ENCODE results near the gene ZPBP2. TPM values are rescaled to one million over a fixed set of nuclear protein-coding genes. Genes with fewer than 3 reads are reported as not detected.

The ZPBP2 gene
- total and polyA plus RNA-seq, 2 of the 13 experiments (the other 11 are each of a cell fraction or from before 2014, with no cell fraction given), result not detected

DNA sequence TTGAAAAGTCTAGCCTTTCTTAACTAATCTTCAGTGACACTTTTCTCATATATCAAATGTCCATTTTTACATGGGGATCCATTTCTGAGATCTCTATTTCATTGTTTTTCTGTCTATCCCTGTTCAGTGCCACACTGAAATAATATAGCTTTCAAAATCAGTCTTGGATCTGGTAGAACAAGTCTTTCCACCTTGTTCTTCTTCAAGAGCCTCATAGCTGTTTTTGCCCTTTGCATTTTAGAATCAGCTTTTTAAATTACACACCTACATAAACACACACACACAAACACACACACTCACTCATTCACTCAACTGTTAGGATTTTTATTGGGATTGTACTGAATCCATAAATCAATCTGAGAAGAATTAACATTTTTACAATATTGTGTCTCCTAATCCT lies 31.2 kb downstream of the ZPBP2 start (continued):
- TF ChIP-seq, protein P1, sequence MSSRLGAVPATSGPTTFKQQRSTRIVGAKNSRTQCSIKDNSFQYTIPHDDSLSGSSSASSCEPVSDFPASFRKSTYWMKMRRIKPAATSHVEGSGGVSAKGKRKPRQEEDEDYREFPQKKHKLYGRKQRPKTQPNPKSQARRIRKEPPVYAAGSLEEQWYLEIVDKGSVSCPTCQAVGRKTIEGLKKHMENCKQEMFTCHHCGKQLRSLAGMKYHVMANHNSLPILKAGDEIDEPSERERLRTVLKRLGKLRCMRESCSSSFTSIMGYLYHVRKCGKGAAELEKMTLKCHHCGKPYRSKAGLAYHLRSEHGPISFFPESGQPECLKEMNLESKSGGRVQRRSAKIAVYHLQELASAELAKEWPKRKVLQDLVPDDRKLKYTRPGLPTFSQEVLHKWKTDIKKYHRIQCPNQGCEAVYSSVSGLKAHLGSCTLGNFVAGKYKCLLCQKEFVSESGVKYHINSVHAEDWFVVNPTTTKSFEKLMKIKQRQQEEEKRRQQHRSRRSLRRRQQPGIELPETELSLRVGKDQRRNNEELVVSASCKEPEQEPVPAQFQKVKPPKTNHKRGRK (CRISPR knock-in tag; IDR thresholded peaks at IDR 0.05), result no peak
- TF ChIP-seq HDAC1 (CRISPR knock-in tag; IDR thresholded peaks at IDR 0.05) (no peak), ZMYM4 (CRISPR knock-in tag; IDR thresholded peaks at IDR 0.05) (no peak), ZFP41 (CRISPR knock-in tag; IDR thresholded peaks at IDR 0.05; ENCODE audit: borderline replicate concordance) (no peak), MAFK (conservative IDR thresholded peaks at IDR 0.05 in 1 of 2, IDR thresholded peaks at IDR 0.05 in 1 of 2; ENCODE audit: low read length in 2 of 2) (no peak), ZNF34 (CRISPR knock-in tag; IDR thresholded peaks at IDR 0.05; ENCODE audit: borderline replicate concordance) (no peak), ZSCAN9 (CRISPR knock-in tag; IDR thresholded peaks at IDR 0.05; ENCODE audit: borderline replicate concordance) (no peak)
- TF ChIP-seq, protein P2, sequence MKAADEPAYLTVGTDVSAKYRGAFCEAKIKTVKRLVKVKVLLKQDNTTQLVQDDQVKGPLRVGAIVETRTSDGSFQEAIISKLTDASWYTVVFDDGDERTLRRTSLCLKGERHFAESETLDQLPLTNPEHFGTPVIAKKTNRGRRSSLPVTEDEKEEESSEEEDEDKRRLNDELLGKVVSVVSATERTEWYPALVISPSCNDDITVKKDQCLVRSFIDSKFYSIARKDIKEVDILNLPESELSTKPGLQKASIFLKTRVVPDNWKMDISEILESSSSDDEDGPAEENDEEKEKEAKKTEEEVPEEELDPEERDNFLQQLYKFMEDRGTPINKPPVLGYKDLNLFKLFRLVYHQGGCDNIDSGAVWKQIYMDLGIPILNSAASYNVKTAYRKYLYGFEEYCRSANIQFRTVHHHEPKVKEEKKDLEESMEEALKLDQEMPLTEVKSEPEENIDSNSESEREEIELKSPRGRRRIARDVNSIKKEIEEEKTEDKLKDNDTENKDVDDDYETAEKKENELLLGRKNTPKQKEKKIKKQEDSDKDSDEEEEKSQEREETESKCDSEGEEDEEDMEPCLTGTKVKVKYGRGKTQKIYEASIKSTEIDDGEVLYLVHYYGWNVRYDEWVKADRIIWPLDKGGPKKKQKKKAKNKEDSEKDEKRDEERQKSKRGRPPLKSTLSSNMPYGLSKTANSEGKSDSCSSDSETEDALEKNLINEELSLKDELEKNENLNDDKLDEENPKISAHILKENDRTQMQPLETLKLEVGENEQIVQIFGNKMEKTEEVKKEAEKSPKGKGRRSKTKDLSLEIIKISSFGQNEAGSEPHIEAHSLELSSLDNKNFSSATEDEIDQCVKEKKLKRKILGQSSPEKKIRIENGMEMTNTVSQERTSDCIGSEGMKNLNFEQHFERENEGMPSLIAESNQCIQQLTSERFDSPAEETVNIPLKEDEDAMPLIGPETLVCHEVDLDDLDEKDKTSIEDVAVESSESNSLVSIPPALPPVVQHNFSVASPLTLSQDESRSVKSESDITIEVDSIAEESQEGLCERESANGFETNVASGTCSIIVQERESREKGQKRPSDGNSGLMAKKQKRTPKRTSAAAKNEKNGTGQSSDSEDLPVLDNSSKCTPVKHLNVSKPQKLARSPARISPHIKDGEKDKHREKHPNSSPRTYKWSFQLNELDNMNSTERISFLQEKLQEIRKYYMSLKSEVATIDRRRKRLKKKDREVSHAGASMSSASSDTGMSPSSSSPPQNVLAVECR (CRISPR knock-in tag; IDR thresholded peaks at IDR 0.05; ENCODE audit: borderline replicate concordance), result no peak
